ENCODE data around the gene TMEM161A. TPM values are rescaled to one million over a fixed set of nuclear protein-coding genes. Genes with fewer than 3 reads are reported as not detected.
"Not testable (repeated sequence)": the region's sequence is repeated elsewhere in the genome, so short reads cannot be mapped to it uniquely, and the experiment has no call there.

TMEM161A gene
- total RNA-seq, 2 donors from 2014 or later = 19.1 to 21.2 TPM

DNA sequence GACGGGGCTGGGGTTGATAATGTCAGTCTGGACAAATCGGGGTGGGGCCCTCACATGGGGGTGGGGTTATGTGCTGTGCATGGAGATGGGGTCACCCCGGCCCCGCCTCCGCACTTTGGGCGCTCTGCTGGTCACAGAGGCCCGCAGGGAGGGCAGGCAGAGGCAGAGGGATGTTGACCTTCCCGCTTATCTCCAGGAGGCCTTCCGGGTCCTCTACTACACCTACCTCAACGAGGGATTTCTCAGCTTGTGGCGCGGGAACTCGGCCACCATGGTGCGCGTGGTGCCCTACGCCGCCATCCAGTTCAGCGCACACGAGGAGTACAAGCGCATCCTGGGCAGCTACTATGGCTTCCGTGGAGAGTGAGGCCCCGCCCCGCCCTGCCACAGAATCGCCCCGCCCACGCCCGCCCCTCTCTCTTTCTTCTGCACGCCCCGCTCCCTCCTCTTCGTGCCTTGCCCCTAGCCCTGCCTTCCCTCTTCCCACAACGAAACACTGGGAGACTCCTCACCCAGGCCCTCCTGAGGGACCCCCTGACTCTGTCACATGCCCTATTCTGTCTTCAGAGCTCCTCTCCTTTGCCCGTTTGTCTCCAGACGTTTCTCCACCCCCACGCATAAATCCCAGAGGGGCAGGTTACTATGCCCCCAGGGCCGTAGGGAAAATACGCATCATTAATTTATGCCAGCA, 32.8 kb downstream of the TMEM161A start:
- ATAC-seq = peak; percentile 85 to 89
- DNase-seq = peak; percentile 80
- intact Hi-C loops (cut with DNase I) = no loop called here

DNA sequence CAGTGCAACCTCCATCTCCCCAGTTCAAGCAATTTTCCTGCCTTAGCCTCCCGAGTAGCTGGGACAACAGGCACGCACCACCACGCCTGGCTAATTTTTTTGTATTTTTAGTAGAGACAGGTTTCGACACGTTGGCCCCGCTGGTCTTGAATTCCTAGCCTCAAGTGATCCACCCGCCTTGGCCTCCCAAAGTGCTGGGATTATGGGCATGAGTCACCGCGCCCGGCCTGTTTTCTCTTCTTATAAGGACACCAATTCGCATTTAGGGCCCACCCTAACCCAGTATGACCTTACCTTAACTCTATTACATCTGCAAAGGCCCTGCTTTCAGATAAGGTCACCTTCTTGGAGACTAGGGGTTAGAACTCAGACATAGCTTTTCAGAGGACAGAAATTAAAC, 35.1 kb downstream of the TMEM161A start:
- intact Hi-C loops (cut with DNase I) = no loop called here
- no peak for ATAC-seq
- DNase-seq = no peak

DNA sequence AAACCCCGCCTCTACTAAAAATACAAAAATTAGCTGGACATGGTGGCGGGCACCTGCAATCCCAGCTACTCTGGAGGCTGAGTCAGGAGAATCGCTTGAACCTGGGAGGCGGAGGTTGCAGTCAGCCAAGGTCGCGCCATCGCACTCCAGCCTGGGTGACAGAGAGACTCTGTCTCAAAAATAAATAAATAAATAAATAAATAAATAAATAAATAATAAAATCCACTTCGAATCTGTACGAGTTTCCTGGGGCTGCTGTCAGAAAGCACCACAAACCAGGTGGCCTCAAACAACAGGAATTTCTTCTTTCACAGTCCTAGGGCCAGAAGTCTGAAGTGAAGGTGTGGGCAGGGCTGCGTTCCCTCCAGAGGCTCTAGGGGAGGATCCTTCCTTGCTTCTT, 35.7 kb downstream of the TMEM161A start:
- intact Hi-C loops (cut with DNase I); ATAC-seq; DNase-seq: not testable (repeated sequence)

DNA sequence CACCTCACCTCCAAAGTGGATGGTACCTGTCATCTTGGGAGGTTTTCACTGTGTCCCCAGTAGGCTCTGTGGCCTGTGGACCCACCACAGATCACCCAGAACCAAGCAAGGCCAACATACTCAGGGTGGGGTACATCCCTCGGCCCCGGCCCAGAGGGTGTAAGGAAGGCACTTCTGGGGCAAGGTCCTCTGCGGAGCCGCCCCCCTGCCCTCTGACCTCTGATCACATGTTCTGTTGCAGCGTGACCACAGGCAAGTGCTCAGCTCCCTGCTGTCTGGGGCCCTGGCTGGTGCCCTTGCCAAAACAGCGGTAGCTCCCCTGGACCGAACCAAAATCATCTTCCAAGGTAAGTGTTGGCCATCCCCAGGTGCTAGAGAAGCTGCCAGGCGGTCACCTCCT, 36.7 kb downstream of the TMEM161A start:
- DNase-seq (no peak), ATAC-seq (no peak)
- intact Hi-C loops (cut with DNase I) = no loop called here

DNA sequence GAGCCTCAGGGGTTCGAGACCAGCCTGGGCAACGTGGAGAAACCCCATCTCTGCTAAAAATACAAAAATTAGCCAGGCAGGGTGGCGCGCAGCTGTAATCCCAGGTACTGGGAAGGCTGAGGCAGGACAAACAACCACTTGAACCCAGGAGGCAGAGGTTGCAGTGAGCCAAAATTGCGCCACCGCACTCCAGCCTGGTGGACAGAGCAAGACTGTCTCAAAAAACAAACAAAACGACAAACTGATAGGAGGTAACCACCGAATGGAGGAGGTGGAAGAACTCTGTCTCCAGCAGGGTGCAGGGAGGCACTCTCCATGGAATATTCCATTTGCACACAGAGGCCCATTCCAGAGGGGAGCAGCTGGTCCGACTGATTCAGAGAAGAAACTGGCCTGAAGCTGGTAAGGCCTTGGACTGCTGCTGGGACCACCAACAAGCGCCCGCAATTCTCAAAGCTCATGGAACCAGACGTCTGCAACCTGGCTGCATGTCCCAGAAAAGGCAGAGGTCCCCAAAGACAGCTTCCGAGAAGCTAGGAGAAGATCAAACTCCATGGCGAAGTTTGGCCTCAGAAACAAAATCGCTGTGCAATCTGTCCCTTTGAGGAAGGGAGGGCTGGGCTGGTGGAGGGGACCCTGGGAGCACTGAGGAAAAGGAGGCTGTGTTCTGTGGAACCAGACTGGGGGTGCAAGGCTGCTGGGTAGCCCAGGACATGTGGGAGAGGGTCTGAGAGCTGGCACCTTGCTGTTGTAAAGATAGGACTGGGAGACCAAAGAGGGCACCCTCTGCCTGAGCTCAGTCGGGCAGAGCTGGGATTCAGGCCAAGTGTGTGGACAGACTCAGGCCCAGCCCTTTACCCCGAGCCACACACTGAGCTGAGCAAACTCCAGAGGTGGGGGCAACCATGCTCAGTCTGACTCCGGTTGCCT, 39.3 kb downstream of the TMEM161A start:
- intact Hi-C loops (cut with DNase I) = no loop called here
- ATAC-seq (peak in 1 of 2 donors; percentile 67), DNase-seq (no peak)

DNA sequence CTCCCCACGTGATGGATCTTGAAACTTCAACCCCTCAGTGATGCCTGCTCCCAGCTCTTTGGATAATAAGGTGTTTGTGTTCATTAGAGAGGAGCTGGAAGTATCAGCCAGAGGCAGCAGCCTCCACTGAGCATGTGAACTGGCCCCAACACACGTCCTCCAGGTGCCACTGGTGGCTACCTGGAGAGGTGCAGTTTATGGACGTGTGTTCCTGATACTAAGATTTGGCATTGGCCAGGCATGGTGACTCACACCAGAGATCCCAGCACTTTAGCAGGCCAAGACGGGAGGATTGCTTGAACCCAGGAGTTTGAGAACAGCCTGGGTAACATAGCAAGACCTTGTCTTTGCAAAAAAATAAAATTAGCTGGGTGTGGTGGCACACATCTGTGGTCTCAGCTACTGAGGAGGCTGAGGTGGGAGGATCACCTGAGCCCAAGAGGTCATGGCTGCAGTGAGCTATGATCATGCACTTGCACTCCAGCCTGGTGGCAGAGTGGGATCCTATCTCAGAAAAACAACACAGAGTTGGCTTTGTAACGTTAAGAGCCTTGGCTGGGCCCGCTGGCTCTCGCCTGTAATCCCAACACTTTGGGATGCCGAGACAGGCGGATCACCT, 40.1 kb downstream of the TMEM161A start:
- intact Hi-C loops (cut with DNase I) = no loop called here
- no peak for DNase-seq
- ATAC-seq = no peak

DNA sequence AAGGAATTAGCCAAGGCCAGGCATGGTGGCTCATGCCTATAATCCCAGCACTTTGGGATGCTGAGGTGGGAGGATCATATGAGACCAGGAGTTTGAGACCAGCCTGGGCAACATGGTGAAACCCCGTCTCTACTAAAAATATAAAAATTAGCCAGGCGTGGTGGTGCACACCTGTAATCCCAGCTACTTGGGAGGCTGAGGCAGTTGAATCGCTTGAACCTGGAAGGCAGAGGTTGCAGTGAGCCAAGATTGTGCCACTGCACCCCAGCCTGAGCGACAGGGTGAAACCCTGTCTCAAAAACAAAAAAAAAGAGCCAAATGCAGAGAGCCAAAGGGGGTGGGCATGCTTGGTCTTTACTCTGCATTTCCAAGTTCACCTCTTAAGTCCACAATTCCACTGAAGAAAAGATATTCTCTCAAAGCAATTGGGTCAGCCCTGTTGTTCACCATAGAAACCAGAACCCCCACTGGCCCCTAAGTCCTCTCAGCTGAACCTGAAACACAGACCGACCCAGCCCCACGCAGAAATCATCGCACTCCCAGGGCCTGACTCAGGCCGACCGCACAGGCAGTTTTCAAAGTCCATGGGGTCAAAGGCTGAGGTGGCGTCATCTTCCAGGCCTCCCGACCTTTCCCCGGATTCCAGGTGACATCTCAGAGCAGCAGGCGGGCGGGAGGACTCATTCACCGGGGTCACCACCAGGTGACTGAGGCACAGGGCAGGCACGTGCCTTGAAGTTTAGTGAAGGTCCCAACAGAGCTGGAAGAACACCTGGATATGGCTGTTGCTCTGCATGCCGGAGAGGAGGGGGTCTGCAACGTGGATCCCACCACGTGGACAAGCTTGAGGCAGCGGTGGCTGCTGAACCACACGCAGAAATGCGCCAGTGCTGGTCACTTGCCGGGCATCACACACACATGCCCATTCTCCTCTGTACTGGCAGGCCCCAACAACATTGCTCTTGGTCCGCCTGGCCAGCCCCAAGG, 41.3 kb downstream of the TMEM161A start:
- no peak for DNase-seq
- intact Hi-C loops (cut with DNase I) = no loop called here
- ATAC-seq = no peak

DNA sequence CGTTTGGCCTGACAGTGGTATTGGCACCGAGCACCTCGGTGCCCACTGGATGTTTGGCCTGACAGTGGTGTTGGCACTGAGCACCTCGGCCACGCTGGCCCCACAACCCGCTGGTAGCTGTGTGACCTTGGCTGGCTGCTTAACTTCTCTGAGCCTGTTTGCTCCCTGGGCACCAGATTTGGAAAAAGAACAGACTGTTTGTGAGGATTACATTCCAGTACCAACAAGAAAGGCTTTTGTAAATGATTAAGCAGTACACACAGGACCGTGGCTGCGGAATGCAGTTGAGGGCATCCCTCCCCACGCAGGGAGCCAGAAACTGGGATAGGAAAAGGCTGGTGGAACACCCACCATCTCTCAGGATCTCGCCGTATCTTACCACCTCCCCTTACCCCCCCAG, 42.6 kb downstream of the TMEM161A start:
- DNase-seq = no peak
- no peak for ATAC-seq
- intact Hi-C loops (cut with DNase I) = no loop called here

DNA sequence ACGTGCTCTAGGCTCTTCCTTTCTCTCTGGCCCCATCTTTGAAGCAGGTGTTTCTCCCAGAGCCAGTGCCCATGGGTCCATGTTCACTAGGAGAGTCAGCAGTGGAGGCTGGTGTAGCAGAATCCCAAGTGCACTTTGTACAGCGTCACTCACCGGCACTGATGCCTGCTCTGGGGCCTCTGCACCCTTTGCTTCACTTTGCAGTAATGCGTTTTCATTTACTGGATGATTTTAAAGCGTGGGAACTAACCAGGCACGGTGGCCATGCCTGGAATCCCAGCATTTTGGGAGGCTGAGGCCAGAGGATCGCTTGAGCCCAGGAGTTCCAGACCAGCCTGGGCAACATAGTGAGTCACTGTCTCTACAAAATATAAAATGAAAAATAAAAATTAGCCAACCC, 43.8 kb downstream of the TMEM161A start:
- intact Hi-C loops (cut with DNase I) = no loop called here
- DNase-seq = no peak
- no peak for ATAC-seq

DNA sequence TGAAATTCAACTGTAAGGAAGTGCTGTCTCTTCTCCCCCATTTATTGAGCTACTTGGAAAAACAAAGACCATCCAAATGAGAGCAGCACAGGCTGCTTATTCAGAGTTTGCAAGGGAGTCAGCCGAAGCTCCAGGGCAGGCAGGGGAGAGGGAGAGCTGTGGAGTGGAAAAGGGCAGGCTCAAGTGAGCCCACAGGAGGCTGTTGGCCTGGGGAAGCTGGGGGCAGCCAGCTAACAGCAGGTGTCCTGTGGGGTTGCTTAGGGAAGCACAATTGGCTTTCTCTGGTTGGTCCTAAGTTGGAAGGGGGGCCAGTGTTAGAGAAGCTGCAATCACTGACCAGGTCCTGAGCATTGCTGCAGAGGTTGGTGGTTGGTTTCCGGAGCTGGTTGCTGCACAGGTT, 50.6 kb downstream of the TMEM161A start:
- ATAC-seq (no peak), DNase-seq (no peak)
- intact Hi-C loops (cut with DNase I) = no loop called here

DNA sequence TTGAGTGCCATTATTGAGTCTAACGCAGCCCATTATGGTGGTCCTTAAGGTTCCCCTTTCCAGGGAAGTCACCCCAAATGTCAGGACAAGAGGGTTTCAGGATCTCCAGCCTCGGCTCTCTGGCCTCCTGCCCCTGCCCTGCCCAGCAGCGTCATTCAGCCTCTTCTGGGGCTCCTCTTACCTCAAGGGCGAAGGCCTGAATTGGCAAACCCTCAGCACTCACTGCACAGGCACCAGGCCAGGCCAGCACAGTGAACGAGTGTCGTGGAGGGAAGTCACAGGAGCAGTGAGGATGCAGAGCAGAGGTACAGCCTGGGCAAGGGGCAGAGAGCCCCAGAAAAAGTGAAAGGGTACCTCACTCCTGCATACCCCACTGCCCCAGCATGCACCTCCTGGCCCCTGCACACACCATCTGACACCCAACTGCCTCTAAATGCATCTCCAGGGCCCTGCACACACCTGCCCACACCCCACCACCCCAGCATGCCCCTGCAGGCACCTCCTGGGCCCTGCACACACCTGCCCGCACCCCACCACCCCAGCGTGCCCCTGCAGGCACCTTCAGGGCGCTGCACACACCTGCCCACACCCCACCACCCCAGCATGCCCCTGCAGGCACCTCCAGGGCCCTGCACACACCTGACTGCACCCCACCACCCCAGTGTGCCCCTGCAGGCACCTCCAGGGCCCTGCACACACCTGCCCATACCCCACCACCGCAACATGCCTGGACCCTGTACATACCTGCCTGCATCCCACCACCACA, 54.7 kb downstream of the TMEM161A start:
- no peak for DNase-seq
- intact Hi-C loops (cut with DNase I) = no loop called here
- peak in 1 of 2 donors; percentile 39 for ATAC-seq

DNA sequence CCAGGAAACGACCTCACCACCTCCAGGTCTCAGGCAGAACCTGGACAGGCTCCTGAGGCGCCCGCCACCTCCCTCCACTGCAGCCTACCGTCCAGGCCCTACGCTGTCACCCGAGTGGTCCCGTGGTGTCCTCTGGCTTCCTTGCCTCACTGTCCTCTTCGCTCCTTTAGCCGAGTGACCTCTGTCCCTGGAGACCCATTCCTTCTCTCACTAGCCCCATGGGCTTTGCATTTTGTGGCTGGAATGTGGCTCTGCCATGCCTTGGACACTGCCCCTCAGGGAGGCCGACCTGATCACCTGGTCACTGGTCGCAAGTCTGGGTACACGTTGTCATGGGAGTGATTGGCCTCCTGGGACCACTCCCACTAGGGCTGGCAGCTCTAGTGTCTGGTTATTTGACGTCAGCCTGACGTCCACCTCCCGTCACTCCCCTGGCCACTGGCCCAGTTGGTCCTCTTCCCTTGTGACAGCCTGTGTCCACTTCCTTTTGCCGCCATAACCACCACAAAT, 56.6 kb downstream of the TMEM161A start:
- intact Hi-C loops (cut with DNase I) = no loop called here
- peak; percentile 9 to 59 for ATAC-seq

DNA sequence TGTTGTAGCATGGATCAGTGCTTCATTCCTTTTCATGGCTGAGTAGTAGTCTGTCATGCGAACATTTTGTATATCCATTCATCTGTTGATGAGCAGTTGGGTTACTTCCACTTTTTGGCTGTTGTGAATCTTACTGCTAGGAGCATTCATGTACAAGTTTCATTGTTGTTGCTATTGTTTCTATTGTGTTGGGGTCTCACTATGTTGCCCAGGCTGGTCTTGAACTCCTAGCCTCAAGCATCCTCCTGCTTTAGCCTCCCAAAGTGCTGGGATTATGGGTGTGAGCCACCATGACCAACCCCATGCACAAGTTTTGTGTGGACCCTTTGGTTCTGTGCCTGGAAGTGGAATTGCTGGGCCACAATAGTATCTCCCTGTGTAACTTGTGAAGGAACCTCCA, 58.7 kb downstream of the TMEM161A start:
- DNase-seq (no peak), ATAC-seq (no peak)
- intact Hi-C loops (cut with DNase I) = no loop called here

More for the DNA sequence above, 56.6 kb downstream of the TMEM161A start:
- peak; percentile 77 for DNase-seq

DNA sequence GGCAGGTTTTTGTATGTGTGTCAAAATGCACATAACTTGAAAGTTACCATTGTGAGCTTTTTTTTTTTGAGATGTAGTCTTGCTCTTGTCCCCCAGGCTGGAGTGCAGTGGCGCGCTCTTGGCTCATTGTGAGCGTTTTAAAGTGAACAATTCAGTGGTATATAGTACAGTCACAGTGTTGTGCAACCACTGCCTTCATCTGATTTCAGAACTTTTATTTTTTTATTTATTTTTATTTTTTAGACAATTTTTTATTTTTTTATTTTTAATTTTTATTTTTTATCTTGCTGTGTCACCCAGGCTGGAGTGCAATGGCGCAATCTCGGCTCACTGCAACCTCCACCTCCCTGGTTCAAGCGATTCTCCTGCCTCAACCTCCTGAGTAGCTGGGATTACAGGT, 59.5 kb downstream of the TMEM161A start:
- ATAC-seq (no peak), DNase-seq (no peak)
- intact Hi-C loops (cut with DNase I) = no loop called here

DNA sequence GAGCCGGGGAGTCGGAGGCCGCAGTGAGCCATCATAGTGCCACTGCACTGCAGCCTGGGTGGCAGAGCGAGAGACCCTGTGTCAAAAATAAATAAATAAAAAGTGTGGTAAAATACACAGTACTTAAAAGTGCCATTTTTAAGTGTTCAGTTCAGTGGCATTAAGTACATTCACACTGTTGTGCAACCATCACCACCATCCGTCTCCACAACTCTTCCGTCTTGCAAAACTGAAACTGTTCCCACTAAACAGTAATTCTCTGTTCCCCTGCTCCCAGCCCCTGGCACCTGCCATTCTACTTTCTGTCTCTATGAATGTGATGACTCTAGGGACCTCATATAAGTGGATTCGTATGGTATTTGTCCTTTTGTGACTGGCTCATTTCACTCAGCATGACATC, 61.2 kb downstream of the TMEM161A start:
- intact Hi-C loops (cut with DNase I) = no loop called here
- ATAC-seq (no peak), DNase-seq (no peak)

DNA sequence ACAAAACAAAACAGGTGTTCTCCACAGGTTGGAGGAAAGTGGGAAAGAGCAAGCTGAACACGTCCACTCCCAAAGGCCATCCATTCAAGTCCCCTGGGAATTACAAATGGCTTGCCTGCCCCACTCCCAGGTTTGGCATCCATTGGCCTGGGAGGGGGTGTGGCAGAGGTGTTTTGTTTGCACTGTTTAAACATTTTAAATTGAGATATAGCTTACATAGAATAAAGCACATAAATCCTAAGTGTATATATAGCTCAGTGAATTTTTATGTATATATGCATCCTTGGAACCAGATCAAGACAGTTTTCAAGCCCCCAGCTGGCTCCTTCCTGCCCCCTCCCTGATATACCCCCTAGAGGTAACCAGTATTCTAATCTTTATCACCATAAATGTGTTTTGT, 61.8 kb downstream of the TMEM161A start:
- ATAC-seq (no peak), DNase-seq (no peak)
- intact Hi-C loops (cut with DNase I) = no loop called here

DNA sequence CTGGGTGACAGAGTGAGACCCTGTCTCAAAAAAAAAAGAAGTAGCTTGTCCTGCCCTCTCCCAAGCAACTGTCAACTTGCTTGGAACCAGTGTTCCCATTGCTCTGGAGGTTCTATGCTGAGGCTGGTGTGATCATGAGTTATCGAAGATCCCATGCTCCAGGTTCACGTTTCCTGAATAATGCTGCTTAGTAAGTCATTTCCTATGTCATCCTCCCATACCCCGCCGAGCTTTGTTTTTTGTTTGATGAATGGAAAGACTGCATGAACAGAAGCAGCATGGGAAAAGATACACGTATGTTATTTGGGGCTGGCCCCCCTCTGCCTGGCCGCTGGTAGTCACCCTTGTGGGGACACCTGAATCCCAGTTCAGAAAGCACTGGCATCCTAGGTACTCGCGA, 63.2 kb downstream of the TMEM161A start:
- ATAC-seq (no peak), DNase-seq (no peak)
- intact Hi-C loops (cut with DNase I) = no loop called here
